ENCODE results near the gene PWP2. TPM values are rescaled to one million over a fixed set of nuclear protein-coding genes. Genes with fewer than 3 reads are reported as not detected.
"Not testable (repeated sequence)": the region's sequence is repeated elsewhere in the genome, so short reads cannot be mapped to it uniquely, and the experiment has no call there.

Gene PWP2
- polyA plus RNA-seq, 2 donors, result 2.2 to 3.2 TPM

GRCh38 chr21:44175189-44175588 lies 68.0 kb downstream of the PWP2 start:
- no CpG with 5 or more reads among the region's 17 CpGs for WGBS, 2 donors
- H3K27ac ChIP-seq (ENCODE audit: low read depth in 2 of 2, low read length in 1 of 2); H3K4me1 ChIP-seq (ENCODE audit: control insufficient read depth in 2 of 2, insufficient read depth in 2 of 2, low read length in 1 of 2); H3K36me3 ChIP-seq (ENCODE audit: control insufficient read depth in 2 of 2, insufficient read depth in 2 of 2, low read length in 1 of 2); H3K27me3 ChIP-seq (ENCODE audit: control insufficient read depth in 1 of 2, insufficient read depth in 2 of 2, low read length in 2 of 2); H3K9me3 ChIP-seq (ENCODE audit: control insufficient read depth in 2 of 2, insufficient read depth in 1 of 2, low read depth in 1 of 2, low read length in 1 of 2); H3K4me3 ChIP-seq (ENCODE audit: low read depth in 1 of 2, low read length in 2 of 2): not testable (repeated sequence)

DNA sequence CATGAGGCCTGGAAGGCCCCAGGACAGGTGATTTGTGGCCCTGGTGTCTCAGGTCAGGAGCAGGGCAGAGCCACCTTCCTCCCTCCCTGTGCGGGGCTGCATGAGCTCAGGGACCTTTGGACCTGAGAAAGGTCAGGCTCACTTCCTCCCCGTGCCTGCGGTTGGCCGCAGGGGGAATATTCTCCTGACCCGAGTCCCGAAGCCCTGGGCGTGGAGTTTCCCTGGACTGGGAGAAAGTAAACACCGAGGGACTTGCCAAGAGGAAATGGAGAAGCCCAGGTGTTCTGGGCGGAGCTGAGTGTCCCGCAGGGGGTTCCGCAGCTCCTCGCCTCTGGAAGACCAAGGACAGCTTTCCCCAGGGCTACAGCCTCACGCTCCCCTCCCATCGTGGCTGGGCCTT lies 68.9 kb downstream of the PWP2 start:
- not testable (repeated sequence) for H3K36me3 ChIP-seq (ENCODE audit: control insufficient read depth in 2 of 2, insufficient read depth in 2 of 2, low read length in 1 of 2); H3K9me3 ChIP-seq (ENCODE audit: control insufficient read depth in 2 of 2, insufficient read depth in 1 of 2, low read depth in 1 of 2, low read length in 1 of 2); H3K4me3 ChIP-seq (ENCODE audit: low read depth in 1 of 2, low read length in 2 of 2); H3K27ac ChIP-seq (ENCODE audit: low read depth in 2 of 2, low read length in 1 of 2); H3K4me1 ChIP-seq (ENCODE audit: control insufficient read depth in 2 of 2, insufficient read depth in 2 of 2, low read length in 1 of 2); H3K27me3 ChIP-seq (ENCODE audit: control insufficient read depth in 1 of 2, insufficient read depth in 2 of 2, low read length in 2 of 2)
- no CpG with 5 or more reads among the region's 14 CpGs for WGBS, 2 donors

Other genes with a start within 250 kb of the PWP2 start
- gene AGPAT3, start 242.2 kb upstream of the PWP2 start, polyA plus RNA-seq, result 10 to 100 TPM; 15.3 to 18.6 TPM
- gene TRAPPC10, start 95.1 kb upstream of the PWP2 start, polyA plus RNA-seq, result 1 to 10 TPM; 6.8 to 7.7 TPM
- gene GATD3, start 26.3 kb downstream of the PWP2 start, polyA plus RNA-seq, result 1 to 10 TPM; 4.8 to 7.5 TPM
- gene ICOSLG, start 133.5 kb downstream of the PWP2 start, polyA plus RNA-seq, result 1 to 10 TPM; 2.6 to 3.7 TPM
- gene DNMT3L, start 154.5 kb downstream of the PWP2 start, polyA plus RNA-seq, result not detected
- under 1 TPM; 0.01 to 0.06 TPM for gene AIRE, start 178.5 kb downstream of the PWP2 start, polyA plus RNA-seq
- 10 to 100 TPM; 85.7 to 96.4 TPM for gene PFKL, start 192.7 kb downstream of the PWP2 start, polyA plus RNA-seq
- 10 to 100 TPM; 13.9 to 19.1 TPM for gene CFAP410, start 232.0 kb downstream of the PWP2 start, polyA plus RNA-seq
- gene TRPM2, start 246.2 kb downstream of the PWP2 start, polyA plus RNA-seq, result 1 to 10 TPM; 1.2 to 1.7 TPM